Peyer's patch (tissue), 4 donors: ENCODE data around the gene ZNF76.

Experiments
- POLR2A ChIP-seq, 2 donors: fragments of 450-650 bp; IDR thresholded peaks; one replicate each; pipeline ENCODE4 v1.5.1; 2017; ENCODE audit warnings: antibody characterized with exemption in 2 of 2, mild to moderate bottlenecking in 2 of 2, moderate library complexity in 2 of 2
- TF ChIP-seq, protein P1 (sequence below), 6 experiments: fragments of 450-650 bp in 4 of 6; fragments of 200-600 bp in 2 of 6; sonication (generic) in 1 of 6; IDR thresholded peaks; one replicate each; pipeline ENCODE4 v1.5.1; 2017 to 2019; ENCODE audit warnings: antibody characterized with exemption in 6 of 6, mild to moderate bottlenecking in 3 of 6, moderate library complexity in 1 of 6

DNA sequence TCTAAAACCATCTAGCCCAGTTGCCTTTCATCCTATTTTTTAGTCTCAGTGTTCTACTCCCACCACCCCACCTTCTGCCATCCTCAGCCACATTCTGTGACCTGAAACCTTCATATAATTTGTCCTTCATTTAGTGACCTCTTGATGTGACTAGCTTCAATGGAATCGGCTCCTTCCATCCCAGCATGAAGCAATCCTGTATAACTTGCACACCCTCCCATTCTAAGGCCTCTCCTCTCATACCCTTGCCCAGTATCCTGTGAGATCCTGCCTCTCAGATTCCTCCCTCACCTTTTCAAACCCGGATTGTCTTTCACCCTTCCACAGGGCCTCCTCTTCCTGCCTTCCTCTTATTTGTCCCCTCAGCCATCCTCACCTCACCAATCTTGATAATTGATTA is 3.1 kb downstream of the ZNF76 start:
- TF ChIP-seq, protein P1, sequence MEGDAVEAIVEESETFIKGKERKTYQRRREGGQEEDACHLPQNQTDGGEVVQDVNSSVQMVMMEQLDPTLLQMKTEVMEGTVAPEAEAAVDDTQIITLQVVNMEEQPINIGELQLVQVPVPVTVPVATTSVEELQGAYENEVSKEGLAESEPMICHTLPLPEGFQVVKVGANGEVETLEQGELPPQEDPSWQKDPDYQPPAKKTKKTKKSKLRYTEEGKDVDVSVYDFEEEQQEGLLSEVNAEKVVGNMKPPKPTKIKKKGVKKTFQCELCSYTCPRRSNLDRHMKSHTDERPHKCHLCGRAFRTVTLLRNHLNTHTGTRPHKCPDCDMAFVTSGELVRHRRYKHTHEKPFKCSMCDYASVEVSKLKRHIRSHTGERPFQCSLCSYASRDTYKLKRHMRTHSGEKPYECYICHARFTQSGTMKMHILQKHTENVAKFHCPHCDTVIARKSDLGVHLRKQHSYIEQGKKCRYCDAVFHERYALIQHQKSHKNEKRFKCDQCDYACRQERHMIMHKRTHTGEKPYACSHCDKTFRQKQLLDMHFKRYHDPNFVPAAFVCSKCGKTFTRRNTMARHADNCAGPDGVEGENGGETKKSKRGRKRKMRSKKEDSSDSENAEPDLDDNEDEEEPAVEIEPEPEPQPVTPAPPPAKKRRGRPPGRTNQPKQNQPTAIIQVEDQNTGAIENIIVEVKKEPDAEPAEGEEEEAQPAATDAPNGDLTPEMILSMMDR (IDR thresholded peaks at IDR 0.05), result no peak
- TF ChIP-seq POLR2A (IDR thresholded peaks at IDR 0.05), result no peak
